NCI-H510A treated with DMSO at 0.1 percent for 48 hours (cell line): ENCODE data around the gene YWHAG.
"Not testable (repeated sequence)": the region's sequence is repeated elsewhere in the genome, so short reads cannot be mapped to it uniquely, and the experiment has no call there.

Experiments used
- DNase-seq: peaks from one replicate; lab custom pipeline; 2025; lab: John Stamatoyannopoulos, UW

Gene YWHAG

GRCh38 chr7:76294344-76295024, 64.3 kb downstream of the YWHAG start:
- peak; percentile 51 for DNase-seq

GRCh38 chr7:76293407-76293901, 65.3 kb downstream of the YWHAG start:
- DNase-seq = no peak

- not testable (repeated sequence) for DNase-seq
These were observed 65.9 kb downstream of the YWHAG start for GRCh38 chr7:76292911-76293310.

DNA sequence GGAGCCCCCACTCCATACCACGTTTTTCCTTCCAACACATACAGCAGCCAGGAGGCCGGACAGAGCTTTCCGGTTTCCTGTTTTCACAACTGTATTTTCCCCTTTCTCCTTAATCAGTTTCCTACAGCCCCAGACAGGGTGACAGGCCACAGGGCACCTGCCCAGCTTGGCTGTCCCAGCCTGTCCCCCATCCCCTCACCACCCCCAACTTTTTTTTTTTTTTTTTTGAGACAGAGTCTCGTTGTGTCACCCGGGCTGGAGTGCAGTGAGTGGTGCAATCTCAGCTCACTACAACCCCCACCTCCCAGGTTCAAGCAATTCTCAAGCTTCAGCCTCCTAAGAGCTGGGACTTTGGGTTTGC, 66.6 kb downstream of the YWHAG start:
- DNase-seq = no peak

DNA sequence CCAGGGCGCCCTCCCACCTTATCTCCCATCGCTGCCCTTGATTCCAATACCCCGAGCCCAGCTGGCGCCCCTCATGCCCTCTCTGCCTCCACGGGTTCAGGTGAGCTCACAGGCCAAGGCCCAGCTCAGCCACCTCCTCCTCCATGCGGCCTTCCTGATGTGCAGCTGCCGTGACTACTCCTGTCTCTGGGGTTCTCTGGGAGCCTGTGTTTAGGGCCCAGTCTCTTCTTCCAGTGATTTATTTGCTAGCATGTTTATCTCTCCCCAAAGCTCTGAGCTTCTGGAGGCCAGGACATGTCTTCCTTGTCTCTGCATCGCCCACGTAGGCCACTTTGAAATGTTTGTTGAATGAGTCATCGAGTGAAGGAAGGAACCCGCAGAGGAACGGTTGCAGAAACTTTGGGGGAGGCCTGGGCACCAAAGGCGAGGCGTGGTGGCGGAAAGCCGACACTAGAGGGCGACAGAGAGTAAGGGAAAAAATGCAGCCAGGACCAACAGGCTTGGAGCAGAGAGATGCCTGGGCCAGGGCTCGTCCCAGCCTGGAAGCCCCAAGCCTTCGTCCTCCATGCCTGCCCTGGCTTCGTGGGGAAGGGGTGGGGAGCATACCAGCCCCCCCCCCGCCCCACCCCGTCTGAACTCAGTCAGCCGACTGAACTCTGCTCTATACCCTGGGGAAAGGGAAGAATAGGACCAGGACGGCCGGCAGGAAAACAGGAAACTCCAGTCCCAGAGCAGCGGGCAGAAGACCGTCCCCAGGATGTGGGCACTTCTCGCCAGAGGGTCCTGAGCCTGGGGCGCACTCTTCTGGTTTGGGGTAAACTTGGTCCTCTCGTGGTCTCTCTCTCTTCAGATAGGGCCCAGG, 67.2 kb downstream of the YWHAG start:
- peak; percentile 50 for DNase-seq

GRCh38 chr7:76290847-76291350, 67.9 kb downstream of the YWHAG start:
- not testable (repeated sequence) for DNase-seq

GRCh38 chr7:76286842-76287403, 71.9 kb downstream of the YWHAG start:
- DNase-seq = no peak

DNA sequence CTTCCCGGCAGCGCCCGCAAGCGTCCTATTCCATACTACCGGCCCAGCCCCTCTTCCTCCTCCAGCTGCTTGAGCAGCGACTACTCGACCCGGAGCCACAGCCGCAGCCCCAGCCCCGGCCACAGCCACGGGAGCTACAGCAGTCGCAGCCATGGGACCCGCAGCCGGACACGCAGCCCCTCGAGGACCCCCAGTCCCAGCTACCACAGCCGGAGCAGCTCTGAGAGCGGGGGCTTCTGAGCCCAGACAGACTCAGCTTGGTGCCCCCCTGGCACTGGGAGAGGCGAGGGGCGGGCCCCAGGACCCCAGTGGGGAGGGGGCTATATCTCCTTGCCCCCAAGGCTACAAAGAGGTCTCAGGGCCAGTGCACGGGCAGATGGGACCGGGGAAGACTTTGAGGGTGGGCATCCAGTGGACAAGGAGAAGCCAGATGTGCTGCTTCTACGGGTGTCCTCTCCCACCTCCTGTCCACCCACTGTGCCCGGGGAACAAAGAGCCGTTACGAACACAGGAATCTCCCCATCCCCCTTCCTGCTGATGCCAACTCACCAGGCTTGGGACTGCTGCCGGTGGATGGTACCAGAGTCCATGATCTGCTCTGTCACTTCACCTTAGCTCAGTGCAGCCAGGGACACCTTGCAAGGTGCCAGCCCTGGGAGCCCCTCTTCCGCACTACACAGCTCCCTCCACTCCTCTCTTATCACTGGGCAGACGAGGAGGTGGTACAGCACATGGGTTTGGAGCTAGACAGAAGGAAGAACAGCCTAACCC, 73.0 kb downstream of the YWHAG start:
- DNase-seq = no peak

- no peak for DNase-seq
These were observed 75.3 kb downstream of the YWHAG start for GRCh38 chr7:76283254-76284159.

DNA sequence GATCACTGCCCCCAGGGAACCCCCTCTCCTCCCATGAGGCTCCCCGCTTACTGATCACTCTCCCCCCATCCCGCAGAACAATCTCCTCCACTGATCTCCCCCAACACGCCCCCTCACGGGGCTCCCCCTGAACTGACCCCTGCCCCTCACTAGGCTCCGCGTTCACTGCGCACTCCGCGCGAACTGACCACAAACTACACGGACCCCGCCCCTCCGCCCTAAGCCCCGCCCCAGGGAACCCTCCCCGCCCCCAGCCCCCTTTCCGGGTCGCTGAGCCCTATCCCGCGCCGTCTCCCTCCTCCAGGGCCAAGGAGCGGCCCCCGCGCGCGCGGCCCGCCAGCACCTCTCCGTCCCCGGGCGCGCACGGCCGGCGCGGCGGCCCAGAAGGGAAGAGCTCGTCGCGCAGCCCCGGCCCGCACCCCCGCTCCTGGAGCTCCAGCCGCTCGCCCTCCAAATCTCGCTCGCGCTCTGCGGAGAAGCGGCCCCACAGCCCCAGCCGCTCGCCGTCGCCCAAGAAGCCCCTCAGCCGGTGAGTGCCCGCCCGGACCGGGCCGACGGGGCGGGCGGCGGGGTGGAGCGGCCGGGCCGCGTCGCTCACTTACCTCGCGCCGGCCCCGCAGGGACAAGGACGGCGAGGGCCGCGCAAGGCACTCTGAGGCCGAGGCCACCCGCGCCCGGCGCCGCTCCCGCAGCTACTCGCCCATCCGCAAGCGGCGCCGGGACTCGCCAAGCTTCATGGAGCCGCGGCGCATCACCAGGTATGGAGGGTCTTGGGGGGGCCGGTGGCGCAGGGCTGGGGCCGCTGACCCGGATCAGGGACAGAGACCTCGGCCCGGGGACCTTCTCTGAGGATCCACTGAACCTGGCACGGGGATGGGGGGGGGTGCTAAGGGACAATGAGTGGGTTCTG, 76.2 kb downstream of the YWHAG start:
- DNase-seq = no peak

DNA sequence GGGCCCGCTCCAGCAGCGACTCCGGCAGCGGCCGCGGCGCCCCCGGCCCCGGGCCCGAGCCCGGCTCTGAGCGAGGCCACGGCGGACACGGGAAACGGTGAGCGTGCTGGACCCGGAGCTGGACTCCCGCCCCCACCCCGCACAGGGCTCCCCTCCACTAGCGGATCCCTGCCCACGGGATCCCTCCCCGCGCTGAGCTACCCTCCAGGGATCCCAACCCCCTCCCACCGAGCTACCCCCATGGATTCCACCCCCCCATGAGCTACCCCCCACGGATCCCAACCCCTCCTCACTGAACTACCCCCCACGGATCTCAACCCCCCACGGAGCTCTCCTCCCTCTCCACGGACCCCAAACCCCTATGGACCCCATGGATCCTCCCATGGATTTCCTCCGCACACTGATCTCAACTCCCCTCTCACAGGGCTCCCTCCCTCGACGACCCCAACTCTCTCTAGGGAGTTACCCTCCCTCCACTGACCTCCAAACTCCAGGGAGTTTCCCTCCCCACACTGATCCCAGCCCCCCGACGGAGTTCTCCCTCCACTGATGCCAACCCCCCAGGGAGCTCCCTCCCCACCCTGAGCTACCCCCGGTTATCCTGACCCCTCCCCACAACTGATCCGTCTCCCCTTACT, 77.0 kb downstream of the YWHAG start:
- DNase-seq = no peak

DNA sequence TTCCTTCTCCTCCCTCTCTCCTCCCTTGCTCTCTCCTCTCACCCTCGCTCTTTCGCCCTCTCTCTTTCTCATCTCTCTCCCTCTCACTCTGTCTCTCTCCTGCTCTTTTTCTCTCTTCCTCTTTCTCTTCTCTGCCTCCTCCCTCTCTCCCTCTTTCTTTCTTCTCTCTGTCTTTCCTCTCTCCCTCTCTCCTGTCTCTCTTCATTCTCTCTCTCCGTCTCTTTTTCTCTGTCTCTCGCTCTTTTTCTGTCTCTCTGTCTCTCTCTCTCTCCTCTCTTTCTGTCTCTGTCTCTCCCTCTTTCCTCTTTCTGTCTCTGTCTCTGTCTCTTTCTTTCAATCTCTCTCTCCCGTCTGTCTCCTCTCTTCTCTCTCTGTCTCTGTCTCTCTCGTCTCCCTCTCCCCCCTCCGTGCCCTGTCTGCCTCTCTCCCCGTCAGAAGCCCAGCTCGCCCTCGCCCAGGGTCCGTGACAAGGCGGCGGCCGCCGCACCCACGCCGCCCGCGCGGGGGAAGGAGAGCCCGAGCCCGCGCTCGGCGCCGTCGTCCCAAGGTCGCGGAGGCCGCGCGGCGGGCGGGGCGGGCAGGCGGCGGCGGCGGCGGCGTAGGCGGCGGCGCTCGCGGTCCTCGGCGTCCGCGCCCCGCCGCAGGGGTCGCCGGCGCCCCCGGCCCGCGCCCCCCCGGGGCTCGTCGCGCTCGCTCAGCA, 77.6 kb downstream of the YWHAG start:
- no peak for DNase-seq

DNA sequence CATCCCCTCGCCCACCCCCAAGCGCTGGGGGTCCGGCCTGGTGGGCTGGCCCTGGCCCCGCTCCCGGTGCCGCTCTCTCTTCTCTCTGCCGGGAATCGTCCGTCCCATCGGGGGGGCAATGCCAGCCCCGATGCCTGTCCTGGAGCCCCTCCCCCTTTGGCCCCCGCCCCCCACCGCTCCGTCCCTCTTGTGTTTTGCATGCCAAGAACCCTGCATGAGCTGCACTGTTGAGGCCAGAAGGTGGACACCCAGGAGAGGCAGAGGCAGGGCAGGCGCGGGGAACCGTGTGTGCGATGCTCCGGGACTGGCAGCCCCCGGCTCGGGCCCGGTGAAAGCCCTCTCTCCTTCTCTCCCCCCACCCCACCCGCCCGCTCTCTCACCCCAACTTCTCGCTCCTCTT, 78.4 kb downstream of the YWHAG start:
- DNase-seq = no peak

DNA sequence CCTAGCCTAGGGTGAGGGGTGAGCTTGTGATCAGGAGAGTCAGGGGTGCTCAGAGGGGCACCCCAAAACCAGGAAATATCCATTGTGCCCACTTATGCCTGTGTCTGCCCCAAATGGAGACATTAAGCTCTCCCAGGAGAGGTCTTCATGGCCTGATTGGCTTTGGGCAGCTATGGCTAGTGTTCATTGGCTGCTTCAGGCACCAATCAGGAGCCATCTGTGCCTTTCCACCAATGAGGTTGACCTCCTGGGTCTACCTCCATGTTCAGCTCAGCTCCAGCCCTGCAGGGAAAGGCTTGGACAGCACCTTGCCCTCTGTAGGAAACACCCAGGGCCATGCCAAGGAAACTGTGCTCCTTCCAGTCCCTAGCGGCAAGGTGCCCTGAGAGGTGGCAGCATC, 80.3 kb downstream of the YWHAG start:
- DNase-seq = no peak
